Measurements from ENCODE around the gene CCP110.

CCP110 gene

DNA sequence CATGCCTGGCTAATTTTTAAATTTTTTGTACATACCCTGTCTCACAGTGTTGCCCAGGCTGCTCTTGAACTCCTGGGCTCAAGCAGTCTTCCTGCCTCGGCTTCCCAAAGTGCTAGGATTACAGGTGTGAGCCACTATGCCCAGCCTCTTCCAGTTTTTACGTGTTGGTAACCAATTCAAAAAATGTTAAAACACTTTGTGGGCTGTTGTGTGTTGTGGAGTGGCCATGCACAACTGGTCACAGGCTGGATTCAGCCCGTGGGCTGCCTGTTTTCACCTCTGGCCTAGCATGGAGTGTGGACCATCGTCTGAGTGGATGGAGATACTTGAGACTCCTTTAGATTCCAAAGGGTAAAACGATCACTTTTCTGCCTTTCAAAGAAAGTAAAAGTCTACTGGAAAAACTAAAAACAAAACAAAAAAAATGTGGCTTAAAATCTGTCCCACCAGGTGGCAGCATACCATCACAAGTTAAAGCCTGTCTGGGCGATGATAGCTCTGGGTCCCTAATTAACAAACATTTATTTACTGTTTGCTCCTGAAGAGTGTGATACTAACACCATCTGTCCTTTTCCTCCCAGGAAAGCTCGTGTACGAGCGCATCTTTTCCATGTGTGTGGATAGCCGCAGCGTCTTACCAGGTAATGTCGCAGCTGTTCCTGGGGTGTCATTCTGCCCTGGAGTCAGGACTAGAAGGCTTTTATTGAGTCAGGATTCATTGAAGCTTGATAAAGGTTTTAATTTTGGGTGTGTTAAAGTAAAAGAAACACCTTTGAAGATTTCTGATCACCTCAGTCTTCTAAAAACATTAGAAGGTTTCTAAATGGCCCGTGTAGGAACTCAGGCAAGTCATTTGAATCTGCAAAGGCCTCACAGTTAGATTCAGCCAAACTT is 77.6 kb downstream of the CCP110 start:
- in situ Hi-C loops (cut with HindIII; ENCODE audit: low sequenced_read_pairs), result no loop called here
- H3K4me3 ChIP-seq (ENCODE audit: low read depth, low read length), result no peak overlapping the region
- DNase-seq (ENCODE audit: low read depth, low spot score), result peak; percentile 39
- TF ChIP-seq, protein P1, sequence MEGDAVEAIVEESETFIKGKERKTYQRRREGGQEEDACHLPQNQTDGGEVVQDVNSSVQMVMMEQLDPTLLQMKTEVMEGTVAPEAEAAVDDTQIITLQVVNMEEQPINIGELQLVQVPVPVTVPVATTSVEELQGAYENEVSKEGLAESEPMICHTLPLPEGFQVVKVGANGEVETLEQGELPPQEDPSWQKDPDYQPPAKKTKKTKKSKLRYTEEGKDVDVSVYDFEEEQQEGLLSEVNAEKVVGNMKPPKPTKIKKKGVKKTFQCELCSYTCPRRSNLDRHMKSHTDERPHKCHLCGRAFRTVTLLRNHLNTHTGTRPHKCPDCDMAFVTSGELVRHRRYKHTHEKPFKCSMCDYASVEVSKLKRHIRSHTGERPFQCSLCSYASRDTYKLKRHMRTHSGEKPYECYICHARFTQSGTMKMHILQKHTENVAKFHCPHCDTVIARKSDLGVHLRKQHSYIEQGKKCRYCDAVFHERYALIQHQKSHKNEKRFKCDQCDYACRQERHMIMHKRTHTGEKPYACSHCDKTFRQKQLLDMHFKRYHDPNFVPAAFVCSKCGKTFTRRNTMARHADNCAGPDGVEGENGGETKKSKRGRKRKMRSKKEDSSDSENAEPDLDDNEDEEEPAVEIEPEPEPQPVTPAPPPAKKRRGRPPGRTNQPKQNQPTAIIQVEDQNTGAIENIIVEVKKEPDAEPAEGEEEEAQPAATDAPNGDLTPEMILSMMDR (IDR thresholded peaks at IDR 0.05; ENCODE audit: low read depth, low read length), result peak; percentile 51

Data from astrocyte of the spinal cord (primary cell).